ENCODE data around the gene SSTR3.
"Not testable (repeated sequence)": the region's sequence is repeated elsewhere in the genome, so short reads cannot be mapped to it uniquely, and the experiment has no call there.

The SSTR3 gene

DNA sequence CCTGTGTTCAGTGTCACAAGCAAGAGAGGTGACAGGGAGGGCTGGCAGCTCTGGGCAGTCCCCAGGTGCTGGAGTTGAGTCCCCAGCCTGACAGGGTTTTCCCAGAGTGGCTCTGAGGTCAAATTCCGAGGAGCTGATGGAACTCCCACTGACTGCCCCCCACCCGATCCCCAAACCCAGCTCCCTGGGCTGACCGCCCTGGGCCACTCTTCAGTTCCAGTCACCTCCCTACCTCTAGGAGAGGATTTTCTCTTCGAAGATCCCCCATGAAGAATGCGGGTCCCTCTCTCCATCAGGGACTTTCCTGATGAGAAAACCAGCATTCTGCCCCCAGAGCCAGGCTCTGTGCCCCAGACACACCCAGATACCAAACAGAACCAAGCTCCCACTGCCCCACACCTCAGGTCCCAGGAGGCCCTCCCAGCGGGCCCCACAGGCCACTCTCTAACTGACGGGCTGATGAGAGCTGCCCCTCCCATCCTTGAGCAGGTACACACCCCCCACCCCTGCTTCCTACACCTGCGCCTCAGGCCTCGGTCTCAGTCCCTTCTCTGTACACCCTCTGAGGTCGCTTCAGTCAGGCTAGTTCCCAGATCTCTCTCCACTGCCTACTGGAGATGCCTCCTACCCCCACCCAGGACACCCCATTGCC, 43.9 kb upstream of the SSTR3 start:
- DNase-seq (ENCODE audit: low spot score) = no peak
- H3K4me3 ChIP-seq = no peak overlapping the region
- H3K27ac ChIP-seq = no peak overlapping the region
- TF ChIP-seq, protein P1, sequence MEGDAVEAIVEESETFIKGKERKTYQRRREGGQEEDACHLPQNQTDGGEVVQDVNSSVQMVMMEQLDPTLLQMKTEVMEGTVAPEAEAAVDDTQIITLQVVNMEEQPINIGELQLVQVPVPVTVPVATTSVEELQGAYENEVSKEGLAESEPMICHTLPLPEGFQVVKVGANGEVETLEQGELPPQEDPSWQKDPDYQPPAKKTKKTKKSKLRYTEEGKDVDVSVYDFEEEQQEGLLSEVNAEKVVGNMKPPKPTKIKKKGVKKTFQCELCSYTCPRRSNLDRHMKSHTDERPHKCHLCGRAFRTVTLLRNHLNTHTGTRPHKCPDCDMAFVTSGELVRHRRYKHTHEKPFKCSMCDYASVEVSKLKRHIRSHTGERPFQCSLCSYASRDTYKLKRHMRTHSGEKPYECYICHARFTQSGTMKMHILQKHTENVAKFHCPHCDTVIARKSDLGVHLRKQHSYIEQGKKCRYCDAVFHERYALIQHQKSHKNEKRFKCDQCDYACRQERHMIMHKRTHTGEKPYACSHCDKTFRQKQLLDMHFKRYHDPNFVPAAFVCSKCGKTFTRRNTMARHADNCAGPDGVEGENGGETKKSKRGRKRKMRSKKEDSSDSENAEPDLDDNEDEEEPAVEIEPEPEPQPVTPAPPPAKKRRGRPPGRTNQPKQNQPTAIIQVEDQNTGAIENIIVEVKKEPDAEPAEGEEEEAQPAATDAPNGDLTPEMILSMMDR (IDR thresholded peaks at IDR 0.05) = no peak

GRCh38 chr22:37255558-37256006, 43.3 kb upstream of the SSTR3 start:
- DNase-seq (ENCODE audit: low spot score) = no peak
- H3K4me3 ChIP-seq = no peak overlapping the region
- H3K27ac ChIP-seq = no peak overlapping the region
- TF ChIP-seq, protein P1 (IDR thresholded peaks at IDR 0.05) = no peak

DNA sequence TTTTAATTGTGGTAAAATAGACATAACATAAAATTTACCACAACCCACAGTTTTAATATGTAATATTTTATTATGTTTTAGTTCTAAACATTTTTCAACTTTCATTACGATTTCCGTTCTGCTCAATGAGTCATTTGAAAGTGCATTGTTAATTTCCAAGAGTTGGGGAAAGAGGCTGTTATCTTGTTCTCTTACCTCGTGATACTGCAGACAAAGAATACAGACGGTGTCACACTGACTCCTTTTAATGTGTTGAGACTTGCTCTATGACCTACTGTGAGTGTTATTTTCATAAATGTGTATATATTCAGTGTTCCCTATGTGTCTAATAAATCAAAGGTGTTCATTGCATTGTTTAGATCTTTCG, 42.6 kb upstream of the SSTR3 start:
- TF ChIP-seq, protein P1 (IDR thresholded peaks at IDR 0.05) = no peak
- no peak for DNase-seq (ENCODE audit: low spot score)
- H3K27ac ChIP-seq = no peak overlapping the region
- H3K4me3 ChIP-seq = no peak overlapping the region

- TF ChIP-seq, protein P1 (IDR thresholded peaks at IDR 0.05) = no peak
- no peak for DNase-seq (ENCODE audit: low spot score)
- H3K4me3 ChIP-seq = no peak overlapping the region
- no peak overlapping the region for H3K27ac ChIP-seq
Observed at GRCh38 chr22:37254209-37254866, 42.1 kb upstream of the SSTR3 start.

GRCh38 chr22:37253126-37253660, 40.9 kb upstream of the SSTR3 start:
- no peak for DNase-seq (ENCODE audit: low spot score)
- H3K27ac ChIP-seq = no peak overlapping the region
- TF ChIP-seq, protein P1 (IDR thresholded peaks at IDR 0.05) = no peak
- H3K4me3 ChIP-seq = no peak overlapping the region

GRCh38 chr22:37251836-37252235, 39.6 kb upstream of the SSTR3 start:
- H3K4me3 ChIP-seq; DNase-seq (ENCODE audit: low spot score); H3K27ac ChIP-seq: not testable (repeated sequence)

DNA sequence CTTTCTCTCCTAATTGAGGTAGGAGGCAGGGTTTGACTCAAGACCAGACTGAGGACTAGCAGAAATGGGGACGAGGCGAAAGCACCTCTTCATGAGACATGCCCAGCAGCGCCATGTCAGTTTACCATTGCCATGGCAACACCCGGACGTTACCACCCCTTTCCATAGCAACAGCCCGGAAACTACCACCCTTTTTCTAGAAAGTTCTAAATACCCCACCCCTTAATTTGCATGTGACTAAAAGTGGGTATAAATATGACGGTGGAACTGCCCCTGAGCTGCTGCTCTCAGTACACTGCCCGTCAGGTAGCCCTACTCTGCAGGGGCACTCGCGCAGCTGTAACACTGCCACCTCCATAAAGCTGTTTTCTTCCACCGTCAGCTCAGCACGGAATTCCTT, 37.7 kb upstream of the SSTR3 start:
- no peak overlapping the region for H3K27ac ChIP-seq
- H3K4me3 ChIP-seq = no peak overlapping the region
- TF ChIP-seq, protein P1 (IDR thresholded peaks at IDR 0.05) = no peak
- DNase-seq (ENCODE audit: low spot score) = no peak

All from coronary artery (tissue), 2 donors.